GM18508 (cell line): ENCODE measurements around the gene PLXNC1.

ENCODE experiments used
- ATAC-seq: cut with Tn5 transposase; IDR thresholded peaks from one replicate; pipeline ENCODE4 v1.9.1; 2021; ENCODE audit warnings: moderate number of reproducible peaks; ENCODE audit not compliant: insufficient read depth, unreplicated experiment

PLXNC1 gene

DNA sequence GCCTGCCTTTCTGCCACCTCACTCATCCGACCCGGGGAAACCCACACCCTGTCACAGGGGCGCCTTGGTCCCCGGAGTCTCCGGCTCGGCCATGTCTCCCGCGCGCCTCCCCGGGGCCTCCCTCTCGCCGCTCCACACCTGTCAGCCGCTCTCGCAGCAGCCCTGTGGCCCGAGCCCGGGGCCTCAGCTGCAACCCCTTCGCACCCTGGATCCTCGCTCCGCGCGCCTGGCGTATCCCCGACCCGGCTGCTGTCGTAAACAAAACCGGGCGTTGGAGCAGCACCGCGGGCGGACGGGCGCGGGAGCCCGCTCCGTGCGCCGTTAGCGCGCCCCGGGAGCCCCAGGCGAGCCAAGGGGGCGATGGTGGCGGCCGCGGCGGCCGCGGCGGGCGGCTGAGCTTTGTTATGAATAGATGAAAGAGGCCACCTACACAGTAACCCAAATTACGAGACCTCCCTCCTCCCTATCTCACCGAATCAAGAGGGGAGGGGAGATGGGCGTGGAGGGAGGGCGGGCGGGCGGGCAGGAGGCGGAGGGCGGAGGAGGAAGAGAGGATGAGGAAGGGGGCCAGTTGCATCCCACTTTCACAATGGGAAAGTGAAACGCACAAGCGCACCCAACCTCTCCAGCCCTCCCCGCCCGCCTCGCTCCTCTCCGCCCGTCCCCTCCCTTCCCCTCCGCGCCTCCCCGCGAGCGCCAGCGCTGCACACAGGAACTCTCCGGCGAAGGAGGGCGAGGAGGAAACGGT, at the start of gene PLXNC1:
Gene PLXNC1 (plus strand): TSS at position 587 of the 748 bp plus-strand sequence. CDS start 395 bp downstream, outside the sequence.
- ATAC-seq, result no peak

DNA sequence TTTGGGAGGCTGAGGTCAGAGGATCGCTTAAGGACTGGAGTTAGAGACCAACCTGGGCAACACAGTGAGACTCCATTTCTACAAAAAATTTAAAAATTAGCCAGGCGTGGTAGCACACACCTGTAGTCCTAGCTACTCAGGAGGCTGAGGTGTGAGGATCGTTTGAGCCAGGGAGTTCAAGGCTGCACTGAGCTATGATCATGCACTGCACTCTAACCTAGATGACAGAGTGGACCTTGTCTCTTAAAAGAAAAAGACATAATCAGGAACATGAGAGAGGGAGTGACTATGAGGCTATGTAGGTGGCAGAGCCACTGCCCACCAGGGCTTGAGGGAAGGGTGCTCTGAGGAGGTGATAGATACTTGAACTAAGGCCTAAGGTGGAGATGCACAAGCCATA, 49.2 kb upstream of the PLXNC1 start:
- no peak for ATAC-seq

DNA sequence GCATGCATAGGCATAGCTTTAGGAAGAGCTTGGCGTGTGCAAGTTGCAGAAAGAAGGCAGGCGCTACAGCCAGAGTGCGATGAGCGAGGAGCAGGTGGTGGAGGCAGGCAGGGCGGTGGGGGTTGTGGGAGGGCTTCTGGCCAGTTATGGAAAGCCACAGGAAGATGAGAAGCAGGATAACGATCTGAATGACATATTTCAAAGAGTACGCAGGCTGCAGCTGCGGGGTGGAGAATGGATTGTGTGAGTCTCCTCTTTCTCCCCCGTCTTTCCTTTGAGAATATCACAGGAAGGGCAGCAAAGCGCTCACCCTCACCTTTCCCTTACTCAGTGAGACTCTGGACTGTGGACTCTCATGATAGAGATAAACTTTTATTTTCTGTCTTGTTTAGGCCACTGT, 48.7 kb upstream of the PLXNC1 start:
- ATAC-seq, result no peak

DNA sequence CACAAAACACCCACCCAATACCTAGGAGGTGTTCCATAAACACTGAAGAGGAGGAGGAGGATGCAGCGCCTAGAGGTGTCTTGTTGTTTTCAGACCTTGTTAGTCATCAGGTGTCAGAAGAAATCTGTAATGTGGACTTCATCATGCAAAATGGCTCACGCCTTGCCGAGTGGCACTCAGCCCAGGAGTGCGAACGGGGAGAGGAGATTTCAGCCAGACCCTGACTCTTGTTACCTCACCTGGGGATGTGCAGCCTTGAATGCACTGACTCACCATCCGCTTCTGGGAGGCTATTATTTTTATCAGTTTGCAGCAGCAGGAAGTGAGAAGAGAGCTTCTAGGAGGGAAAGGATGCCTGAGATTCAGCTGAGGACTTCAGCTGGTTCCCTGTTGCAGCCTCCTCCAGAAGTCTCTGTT, 48.2 kb upstream of the PLXNC1 start:
- no peak for ATAC-seq

DNA sequence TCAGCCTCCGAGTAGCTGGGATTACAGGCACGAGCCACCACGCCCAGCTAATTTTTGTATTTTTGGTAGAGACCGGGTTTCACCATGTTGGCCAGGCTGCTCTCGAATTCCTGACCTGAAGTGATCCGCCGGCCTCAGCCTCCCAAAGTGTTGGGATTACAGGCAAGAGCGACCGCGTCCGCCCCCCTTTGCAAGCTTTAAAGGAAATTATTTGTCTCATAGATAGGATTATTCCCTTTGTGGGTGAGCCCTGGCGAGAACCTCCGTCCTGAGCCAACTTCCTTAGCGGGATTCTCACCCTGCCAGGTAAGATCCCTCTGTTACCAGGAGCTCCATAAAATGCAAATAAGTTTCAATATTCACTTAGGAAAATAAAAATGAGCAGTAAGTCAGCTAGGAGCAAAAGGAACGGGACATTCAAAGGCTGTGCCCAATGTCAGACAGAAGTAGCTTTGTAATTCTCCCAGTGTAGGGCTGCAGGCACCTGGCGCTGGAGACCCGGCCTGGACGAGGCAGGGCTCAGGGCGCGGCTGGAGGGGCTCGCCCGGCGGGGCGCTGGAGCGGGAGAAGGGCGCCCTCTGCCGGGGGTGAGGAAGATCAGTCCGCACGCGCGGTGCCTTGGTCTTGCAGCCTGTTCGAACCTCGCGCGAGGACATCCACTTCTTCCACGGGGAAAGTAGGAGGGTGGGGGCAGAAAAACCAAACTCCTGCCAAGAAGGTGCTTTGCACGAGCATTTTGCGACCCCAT, 47.2 kb upstream of the PLXNC1 start:
- no peak for ATAC-seq

DNA sequence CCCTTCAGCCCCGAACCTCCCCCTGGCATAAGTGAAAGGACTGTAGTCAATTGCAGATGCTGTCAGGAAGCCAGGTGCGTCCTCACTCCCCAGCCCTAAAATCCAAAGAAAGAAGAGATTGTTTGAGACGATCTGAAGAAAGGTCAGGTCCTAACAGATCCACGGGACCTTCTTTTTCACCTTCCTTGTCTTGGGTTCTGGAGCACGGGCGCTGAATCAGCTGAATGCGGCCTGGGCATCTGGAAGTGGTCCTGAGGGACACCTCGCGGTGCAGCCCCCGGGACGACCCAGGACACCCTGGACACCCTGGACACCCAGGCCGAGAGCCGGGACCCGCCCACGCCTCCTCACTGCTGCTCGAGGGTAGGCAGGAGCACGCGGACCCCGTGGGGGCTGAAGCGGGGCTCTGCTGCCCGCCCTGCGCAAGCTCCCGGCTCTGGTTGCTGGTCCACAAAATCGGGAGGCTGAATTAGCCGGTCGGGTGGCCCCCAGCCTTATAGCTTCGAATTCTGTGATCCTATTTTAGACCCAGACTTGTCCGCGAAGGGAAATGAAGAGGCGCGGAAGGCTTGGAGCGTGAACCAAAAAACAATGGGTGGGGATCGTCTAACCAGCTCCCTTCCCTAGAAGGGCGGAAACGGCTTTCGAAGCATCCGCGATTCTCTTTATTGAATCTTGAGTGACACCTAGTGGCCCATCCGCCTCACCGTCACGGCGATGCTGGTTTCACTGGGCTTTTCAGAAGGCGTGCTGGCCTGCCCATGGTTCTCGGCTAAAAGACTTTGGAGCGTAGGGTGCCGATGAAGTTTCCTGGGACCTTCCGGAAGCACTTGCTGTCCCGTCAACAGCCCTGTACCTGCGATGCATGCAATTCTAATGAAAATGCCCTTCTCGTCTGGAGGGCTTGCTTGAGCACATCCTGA, 46.4 kb upstream of the PLXNC1 start:
- peak; percentile 56 for ATAC-seq

DNA sequence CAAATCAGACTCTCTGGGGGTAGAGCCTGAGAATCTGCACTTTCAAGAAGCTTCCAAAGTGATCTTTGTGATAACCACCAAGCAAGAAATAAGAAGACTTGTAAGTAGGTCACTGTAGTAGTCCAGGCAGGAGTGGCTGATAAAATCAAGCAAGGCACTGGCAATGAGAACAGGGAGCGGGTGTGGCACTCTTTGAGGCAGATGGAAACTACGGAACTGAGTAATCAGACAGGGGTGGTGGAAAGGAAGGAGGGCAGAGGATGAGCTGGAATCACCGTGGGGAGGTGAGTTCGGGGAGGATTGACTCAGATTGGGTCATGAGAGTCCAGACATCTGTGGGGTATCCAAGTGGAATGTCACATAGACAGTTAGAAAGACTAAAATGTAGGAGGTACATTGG, 44.4 kb upstream of the PLXNC1 start:
- no peak for ATAC-seq

DNA sequence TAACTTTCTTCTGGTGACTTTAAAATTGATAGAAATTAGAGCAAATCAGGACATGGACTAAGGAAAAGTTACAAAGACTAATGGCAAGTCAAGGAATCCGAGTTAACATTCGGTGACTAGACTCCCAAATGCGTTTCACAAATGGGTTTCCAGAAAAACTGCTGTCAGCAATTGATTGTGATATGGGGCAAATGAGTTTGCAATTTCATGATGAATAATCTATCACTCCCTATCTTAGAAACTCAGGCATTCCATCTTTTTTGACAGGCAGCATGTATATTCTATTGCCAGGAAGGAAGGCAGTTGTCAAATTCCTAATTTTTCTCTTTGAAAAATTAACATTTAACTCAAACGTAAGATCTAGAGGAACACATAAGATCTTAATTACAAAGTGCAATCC, 40.5 kb upstream of the PLXNC1 start:
- no peak for ATAC-seq

DNA sequence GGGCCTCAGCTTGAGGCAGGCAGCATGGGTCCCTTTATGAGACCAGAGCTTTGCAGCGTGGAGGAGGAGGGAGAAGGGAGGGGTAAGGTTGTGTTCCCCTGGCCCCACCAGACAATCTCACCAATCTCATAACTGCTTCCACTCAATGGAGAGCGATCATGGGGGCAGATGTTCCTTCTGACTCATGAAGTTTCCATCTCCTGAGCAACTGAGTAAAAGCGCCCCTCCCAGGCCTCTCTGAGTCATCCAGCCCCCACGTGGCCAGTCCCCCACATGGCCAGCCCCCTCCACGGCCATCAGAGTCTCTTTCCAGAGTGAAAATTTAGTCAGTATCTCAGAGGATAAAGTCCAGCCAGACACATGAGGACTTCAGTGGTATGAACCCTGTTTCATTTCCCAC, 39.2 kb upstream of the PLXNC1 start:
- no peak for ATAC-seq

DNA sequence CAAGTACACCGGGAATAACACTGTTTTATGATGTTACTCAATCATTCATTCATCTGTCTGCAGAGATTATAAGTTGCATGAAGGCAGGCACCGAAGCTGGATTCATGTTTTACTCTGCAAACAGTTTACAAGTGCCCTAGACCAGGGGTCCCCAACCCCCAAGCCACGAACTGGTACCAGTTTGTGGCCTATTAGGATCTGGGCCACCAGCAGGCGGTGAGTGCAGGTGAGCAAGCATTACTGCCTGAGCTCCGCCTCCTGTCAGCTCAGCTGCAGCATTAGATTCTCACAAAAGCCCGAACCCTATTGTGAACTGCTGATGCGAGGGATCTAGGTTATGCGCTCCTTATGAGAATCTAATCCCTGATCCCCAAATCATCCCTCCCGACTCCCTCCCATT, 38.1 kb upstream of the PLXNC1 start:
- no peak for ATAC-seq

DNA sequence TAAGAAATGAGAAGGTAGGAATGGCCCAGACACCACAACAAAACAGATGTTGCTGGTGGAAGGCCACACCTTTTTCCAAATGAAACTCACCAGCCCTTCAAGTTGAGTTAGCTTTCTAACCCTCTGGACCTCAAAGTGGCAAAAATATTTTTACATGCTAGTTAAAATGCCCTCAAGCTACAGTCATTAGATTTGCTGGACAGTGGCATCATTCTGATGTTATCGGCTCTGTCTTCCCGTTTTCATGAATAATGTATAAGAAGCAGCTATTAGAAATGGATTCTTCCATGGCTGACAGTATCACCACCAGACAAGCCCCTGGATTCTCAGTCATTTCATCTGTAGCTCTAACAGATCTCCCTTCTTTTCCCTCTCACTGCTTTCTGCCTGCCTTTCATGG, 37.1 kb upstream of the PLXNC1 start:
- no peak for ATAC-seq

DNA sequence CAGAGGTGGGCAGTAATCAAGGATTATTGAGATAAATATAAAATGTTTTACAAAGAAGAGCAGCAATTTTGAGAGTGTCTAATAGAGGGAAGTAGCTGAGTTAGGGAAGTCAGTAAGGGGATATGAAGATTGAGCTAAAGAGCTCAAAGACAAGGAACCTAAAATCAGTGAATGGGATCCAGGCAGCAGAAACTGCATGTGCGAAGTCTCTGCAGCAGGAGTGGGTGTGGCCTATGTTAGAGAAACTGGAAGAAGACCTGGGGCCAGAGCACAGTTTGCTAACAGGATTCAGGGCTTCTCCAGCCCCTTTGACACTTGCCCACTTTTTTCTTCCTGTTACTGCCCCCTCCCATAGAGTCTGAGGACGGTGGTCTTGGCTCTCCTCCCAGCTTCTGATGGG, 36.3 kb upstream of the PLXNC1 start:
- ATAC-seq, result no peak

DNA sequence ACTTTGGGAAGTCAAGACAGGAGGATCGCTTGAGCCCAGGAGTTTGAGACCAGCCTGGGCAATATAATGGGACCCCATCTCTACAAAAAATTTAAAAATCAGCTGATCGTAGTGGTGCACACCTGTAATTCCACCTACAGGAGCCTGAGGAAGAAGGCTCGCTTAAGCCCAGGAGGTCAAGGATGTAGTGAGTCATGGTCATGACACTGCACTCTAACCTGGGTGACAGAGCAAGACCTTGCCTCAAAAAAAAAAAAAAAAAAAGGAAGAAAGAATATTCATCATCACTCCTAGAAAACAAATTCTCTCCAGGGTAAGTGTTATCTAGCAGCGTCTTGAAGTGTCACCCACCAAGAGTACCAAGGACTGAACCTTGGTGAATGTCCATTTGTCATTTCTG, 34.2 kb upstream of the PLXNC1 start:
- no peak for ATAC-seq

DNA sequence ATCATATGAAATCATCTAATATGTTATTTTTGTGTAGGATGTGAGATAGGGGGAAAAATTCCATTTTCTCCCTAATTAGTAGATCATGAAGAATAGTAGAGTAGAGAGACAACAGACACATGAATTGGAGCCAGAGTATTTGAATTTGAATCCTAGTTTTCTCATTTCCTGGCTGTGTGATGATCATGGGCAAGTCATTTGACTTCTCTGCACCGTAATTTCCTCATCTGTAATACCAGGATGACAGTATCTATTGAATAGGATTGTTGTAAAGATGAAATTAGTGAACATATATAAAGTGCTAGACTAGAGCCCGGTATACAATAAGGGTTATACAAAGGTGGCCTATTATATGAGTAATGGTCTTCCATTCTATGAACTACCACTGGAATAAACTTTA, 32.2 kb upstream of the PLXNC1 start:
- no peak for ATAC-seq

DNA sequence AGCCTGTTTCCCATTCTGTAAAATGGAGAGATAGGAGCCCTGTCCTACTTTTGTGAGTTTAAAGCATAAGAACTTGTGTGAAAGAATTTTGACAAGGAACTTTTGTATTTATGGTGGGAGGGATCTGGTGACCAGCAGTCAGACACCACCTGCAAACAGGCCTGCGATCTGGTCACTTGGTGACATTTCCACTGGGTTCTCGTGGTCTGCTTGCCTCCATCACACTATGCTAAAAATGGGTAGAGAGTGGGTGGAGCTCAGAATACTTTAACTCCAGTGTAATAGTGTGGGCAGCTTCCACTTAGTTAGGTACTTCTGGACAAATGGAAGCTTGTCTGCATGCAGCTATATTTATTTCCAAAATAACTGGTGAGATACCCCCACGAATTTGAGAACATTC, 26.5 kb upstream of the PLXNC1 start:
- no peak for ATAC-seq

DNA sequence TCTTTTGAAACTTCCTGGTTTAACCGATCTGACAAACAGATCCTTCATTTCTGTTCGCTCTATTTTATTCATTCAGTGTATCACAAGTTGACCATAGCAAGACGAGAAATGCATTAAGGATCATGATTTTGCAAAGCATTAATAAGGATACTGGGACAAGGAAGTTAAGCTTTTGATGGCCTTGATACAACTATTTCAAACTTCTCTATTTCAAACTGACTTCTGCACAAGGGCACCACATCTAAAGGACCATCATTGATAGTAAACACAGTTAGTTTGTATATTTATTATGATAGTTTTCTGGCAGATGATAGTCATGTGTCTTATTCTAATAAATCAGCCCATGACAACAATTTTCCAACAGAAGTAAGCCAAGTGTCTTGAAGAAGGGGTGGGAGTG, 25.8 kb upstream of the PLXNC1 start:
- no peak for ATAC-seq

DNA sequence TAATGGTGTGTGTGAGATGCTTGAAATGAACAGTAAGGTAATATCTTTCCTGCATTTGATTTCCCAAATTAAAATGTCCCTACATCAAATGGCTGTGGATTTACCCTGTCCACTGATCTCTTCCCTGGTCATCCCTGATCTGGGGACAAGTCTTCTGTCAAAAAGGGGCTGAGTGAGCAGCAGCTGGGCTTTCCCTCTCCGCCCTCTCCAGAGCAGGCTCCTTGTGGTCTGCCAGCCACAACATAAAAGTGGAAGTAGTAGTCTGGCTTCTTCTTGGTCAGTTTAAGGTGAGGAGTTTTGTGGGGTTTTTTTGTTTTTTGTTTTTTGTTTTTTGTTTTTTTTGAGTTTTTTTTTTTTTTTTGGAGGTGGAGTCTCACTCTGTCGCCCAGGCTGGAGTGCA, 25.2 kb upstream of the PLXNC1 start:
- no peak for ATAC-seq

DNA sequence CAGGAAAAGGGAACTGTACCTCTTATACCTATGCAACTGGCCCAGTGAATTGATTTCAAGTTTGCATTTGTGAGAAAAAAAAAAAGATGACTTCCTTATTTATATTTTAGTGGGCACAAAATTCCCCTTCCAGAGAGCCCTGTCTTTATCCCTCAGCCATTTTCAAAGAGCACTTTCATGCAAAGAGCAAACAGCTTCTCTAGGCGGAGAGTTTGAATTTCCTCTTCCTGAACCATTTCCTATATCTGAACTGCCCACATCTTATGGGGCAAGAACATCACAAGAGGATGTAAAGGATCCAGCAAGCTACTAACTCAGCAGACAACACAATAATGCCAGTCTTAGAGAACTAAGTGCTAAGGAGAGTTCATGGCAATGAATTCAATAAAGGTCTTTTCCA, 22.3 kb upstream of the PLXNC1 start:
- ATAC-seq, result no peak

DNA sequence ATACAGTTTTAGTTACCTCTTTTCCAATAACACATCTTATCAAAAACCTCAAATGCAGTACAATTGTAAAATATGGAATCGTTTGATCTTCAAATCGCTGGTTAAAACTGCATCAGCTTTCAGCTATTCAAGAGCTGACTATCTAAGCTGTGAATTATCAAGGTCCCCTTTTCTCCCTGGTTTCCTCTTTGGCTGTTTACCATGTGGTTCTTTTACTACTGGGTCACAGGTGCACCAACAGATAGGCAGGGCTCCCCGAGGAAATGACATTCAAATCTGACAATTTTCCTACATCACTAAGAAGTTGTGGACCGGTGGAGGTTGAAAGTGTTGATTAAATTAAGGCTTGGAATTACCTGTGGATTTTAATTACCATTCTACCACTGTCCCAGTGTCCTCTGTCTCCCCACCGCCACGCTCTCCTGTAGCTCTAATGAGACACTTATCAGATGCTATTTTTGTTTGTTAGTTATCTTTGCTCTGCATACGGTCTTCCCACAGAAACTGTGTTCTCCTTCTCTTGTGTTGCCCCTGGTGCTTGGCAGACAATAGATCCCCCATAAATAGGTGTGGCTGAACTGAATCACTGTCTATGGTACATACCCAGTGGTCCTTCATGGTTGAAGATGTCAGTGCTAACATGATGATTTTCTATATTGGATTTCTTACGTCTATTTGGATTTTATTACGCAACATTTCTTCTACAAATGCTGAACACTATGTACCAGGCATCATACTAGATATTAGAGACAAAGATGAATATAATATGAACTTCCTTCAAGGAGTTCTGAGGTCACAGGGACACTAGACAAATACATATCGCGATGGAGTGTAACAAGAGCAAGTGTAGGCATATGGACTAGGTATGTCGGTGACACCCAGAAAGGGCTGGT, 20.9 kb upstream of the PLXNC1 start:
- ATAC-seq, result no peak

DNA sequence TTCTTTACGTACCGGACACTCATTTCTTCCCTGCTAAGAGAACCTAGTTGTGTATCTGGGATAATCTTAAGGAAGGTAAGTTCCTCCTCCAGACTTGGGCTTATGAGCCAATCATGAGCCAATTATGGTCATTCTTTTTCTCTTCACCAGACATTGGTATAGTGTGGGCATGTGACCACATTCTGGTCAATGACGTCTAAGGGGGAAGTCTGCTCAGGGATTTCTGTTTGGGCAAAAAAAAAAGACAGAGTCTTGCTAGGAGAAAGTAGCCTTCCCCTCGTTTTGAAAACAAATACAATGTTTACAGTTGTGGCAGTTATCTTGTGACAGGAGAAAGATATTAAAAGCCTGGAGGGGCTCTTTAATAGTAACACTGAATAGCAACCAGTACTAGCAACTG, 20.1 kb upstream of the PLXNC1 start:
- ATAC-seq, result no peak
